ENCODE results near the gene TAMALIN.

The TAMALIN gene

DNA sequence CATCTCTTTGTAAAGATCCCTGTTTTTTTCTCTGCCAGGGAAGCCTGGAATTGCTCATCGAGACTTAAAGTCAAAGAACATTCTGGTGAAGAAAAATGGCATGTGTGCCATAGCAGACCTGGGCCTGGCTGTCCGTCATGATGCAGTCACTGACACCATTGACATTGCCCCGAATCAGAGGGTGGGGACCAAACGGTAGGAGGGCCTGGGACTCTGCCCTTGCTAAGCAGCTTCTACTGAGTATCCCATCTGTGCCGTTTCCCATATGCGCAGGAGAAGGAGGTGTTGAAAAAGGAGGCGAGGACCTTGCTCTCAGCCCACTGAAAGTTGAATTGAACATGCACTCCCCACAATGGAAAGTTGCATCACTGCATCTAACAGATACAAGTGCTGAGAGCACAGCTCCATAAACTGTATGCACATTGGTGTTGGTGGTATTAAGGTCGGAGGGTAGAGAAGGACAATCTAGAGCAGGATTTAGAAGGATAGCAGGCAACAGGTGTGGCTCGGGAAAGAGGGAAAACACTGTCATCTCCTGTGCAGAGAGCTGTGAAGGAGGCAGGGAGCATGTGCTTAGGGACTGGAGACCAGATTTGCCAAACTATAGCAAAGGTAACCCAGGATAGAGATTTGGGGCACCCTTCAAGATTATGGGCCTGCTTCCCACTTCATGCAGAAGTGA lies 21.5 kb upstream of the TAMALIN start:
- no peak overlapping the region for H3K27ac ChIP-seq (replicated peaks)
- DNase-seq (ENCODE audit: low read depth in 1 of 2, low spot score in 1 of 2) = no peak
- H3K4me3 ChIP-seq (replicated peaks; ENCODE audit: insufficient read depth, low read length) = no peak overlapping the region
- H3K27me3 ChIP-seq (ENCODE audit: insufficient read depth, poor library complexity, severe bottlenecking) = no peaks in the 10 kb centered on the region
- TF ChIP-seq, protein P1, sequence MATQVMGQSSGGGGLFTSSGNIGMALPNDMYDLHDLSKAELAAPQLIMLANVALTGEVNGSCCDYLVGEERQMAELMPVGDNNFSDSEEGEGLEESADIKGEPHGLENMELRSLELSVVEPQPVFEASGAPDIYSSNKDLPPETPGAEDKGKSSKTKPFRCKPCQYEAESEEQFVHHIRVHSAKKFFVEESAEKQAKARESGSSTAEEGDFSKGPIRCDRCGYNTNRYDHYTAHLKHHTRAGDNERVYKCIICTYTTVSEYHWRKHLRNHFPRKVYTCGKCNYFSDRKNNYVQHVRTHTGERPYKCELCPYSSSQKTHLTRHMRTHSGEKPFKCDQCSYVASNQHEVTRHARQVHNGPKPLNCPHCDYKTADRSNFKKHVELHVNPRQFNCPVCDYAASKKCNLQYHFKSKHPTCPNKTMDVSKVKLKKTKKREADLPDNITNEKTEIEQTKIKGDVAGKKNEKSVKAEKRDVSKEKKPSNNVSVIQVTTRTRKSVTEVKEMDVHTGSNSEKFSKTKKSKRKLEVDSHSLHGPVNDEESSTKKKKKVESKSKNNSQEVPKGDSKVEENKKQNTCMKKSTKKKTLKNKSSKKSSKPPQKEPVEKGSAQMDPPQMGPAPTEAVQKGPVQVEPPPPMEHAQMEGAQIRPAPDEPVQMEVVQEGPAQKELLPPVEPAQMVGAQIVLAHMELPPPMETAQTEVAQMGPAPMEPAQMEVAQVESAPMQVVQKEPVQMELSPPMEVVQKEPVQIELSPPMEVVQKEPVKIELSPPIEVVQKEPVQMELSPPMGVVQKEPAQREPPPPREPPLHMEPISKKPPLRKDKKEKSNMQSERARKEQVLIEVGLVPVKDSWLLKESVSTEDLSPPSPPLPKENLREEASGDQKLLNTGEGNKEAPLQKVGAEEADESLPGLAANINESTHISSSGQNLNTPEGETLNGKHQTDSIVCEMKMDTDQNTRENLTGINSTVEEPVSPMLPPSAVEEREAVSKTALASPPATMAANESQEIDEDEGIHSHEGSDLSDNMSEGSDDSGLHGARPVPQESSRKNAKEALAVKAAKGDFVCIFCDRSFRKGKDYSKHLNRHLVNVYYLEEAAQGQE (IDR thresholded peaks at IDR 0.05; ENCODE audit: insufficient replicate concordance, low read depth) = no peak
- TF ChIP-seq POLR2AphosphoS5 (IDR thresholded peaks at IDR 0.05; ENCODE audit: low read depth) = no peak
- no peak for TF ChIP-seq GABPA (IDR thresholded peaks at IDR 0.05; ENCODE audit: low read depth)
- TF ChIP-seq SPI1 (IDR thresholded peaks at IDR 0.05; ENCODE audit: borderline replicate concordance, low read depth) = no peak
- TF ChIP-seq, protein P2, sequence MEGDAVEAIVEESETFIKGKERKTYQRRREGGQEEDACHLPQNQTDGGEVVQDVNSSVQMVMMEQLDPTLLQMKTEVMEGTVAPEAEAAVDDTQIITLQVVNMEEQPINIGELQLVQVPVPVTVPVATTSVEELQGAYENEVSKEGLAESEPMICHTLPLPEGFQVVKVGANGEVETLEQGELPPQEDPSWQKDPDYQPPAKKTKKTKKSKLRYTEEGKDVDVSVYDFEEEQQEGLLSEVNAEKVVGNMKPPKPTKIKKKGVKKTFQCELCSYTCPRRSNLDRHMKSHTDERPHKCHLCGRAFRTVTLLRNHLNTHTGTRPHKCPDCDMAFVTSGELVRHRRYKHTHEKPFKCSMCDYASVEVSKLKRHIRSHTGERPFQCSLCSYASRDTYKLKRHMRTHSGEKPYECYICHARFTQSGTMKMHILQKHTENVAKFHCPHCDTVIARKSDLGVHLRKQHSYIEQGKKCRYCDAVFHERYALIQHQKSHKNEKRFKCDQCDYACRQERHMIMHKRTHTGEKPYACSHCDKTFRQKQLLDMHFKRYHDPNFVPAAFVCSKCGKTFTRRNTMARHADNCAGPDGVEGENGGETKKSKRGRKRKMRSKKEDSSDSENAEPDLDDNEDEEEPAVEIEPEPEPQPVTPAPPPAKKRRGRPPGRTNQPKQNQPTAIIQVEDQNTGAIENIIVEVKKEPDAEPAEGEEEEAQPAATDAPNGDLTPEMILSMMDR (IDR thresholded peaks at IDR 0.05; ENCODE audit: insufficient read depth, low read length) = no peak

DNA sequence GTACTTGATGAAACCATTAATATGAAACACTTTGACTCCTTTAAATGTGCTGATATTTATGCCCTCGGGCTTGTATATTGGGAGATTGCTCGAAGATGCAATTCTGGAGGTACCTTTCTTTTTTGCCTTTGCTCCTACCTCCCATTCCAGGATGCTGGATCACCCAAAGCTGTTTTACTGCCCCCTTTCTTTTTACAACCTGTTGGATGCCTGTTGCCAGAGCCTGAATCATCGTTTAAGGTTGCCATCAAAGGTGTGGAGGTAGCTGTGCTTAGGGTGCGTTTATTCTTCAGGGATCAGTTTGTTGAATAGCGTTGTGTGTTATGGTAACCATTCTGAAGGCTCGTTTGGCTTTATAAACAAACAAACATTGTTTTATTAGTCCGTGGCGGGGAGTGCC lies 19.9 kb upstream of the TAMALIN start:
- TF ChIP-seq, protein P2 (IDR thresholded peaks at IDR 0.05; ENCODE audit: insufficient read depth, low read length) = no peak
- TF ChIP-seq SPI1 (IDR thresholded peaks at IDR 0.05; ENCODE audit: borderline replicate concordance, low read depth) = no peak
- no peak for TF ChIP-seq GABPA (IDR thresholded peaks at IDR 0.05; ENCODE audit: low read depth)
- DNase-seq (ENCODE audit: low read depth in 1 of 2, low spot score in 1 of 2) = no peak
- no peaks in the 10 kb centered on the region for H3K27me3 ChIP-seq (ENCODE audit: insufficient read depth, poor library complexity, severe bottlenecking)

DNA sequence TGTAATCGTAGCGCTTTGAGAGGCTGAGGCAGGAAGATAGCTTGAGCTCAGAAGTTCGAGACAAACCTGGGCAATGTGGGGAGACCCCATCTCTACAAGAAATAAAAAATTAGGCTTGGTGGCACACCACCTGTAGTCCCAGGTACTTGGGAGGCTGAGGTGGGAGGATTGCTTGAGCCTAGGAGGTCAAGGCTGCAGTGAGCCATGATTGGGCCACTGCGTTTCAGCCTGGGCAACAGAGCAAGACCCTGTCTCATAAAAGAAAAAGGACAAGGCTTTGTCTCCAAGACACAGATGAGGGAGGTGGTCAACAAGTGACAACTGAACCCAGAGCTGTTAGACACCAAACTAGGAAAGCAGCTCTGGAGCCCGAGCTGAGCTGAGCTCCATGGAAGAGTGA lies 14.5 kb upstream of the TAMALIN start:
- Histone ChIP-seq H3K4me3 (replicated peaks; ENCODE audit: insufficient read depth, low read length) (no peak overlapping the region), H3K27ac (replicated peaks) (no peak overlapping the region), H3K27me3 (ENCODE audit: insufficient read depth, poor library complexity, severe bottlenecking) (no peaks in the 10 kb centered on the region)
- TF ChIP-seq GABPA (IDR thresholded peaks at IDR 0.05; ENCODE audit: low read depth) = no peak
- TF ChIP-seq, protein P2 (IDR thresholded peaks at IDR 0.05; ENCODE audit: insufficient read depth, low read length) = no peak
- no peak for TF ChIP-seq POLR2AphosphoS5 (IDR thresholded peaks at IDR 0.05; ENCODE audit: low read depth)
- TF ChIP-seq SPI1 (IDR thresholded peaks at IDR 0.05; ENCODE audit: borderline replicate concordance, low read depth) = no peak
- TF ChIP-seq, protein P1 (IDR thresholded peaks at IDR 0.05; ENCODE audit: insufficient replicate concordance, low read depth) = no peak
- no peak for DNase-seq (ENCODE audit: low read depth in 1 of 2, low spot score in 1 of 2)

More for the DNA sequence above, 19.9 kb upstream of the TAMALIN start:
- Histone ChIP-seq H3K27ac (replicated peaks) (no peak overlapping the region), H3K4me3 (replicated peaks; ENCODE audit: insufficient read depth, low read length) (no peak overlapping the region)

DNA sequence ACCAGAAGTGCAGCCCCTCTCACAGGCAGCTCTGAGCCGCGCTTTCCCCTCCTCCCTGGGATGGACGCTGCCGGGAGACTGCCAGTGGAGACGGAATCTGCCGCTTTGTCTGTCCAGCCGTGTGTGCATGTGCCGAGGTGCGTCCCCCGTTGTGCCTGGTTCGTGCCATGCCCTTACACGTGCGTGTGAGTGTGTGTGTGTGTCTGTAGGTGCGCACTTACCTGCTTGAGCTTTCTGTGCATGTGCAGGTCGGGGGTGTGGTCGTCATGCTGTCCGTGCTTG lies 12.3 kb upstream of the TAMALIN start:
- H3K27ac ChIP-seq (replicated peaks) = no peak overlapping the region
- H3K4me3 ChIP-seq (replicated peaks; ENCODE audit: insufficient read depth, low read length) = no peak overlapping the region
- H3K27me3 ChIP-seq (ENCODE audit: insufficient read depth, poor library complexity, severe bottlenecking) = no peaks in the 10 kb centered on the region
- TF ChIP-seq GABPA (IDR thresholded peaks at IDR 0.05; ENCODE audit: low read depth) = no peak
- no peak for TF ChIP-seq POLR2AphosphoS5 (IDR thresholded peaks at IDR 0.05; ENCODE audit: low read depth)
- TF ChIP-seq, protein P2 (IDR thresholded peaks at IDR 0.05; ENCODE audit: insufficient read depth, low read length) = no peak
- TF ChIP-seq, protein P1 (IDR thresholded peaks at IDR 0.05; ENCODE audit: insufficient replicate concordance, low read depth) = no peak
- TF ChIP-seq SPI1 (IDR thresholded peaks at IDR 0.05; ENCODE audit: borderline replicate concordance, low read depth) = no peak
- DNase-seq (ENCODE audit: low read depth in 1 of 2, low spot score in 1 of 2) = no peak

All from HL-60 (cell line).